Upper lobe of left lung (tissue), 4 donors: ENCODE measurements around the gene CA9.

Experiments used
- POLR2A ChIP-seq, 4 donors: fragments of 450-650 bp; IDR thresholded peaks; one replicate each; pipeline ENCODE4 v1.5.1; 2016 to 2017; ENCODE audit warnings: antibody characterized with exemption in 4 of 4, mild to moderate bottlenecking in 2 of 4
- POLR2AphosphoS5 ChIP-seq, 2 donors: sonication (generic); formaldehyde crosslinking; IDR thresholded peaks; one replicate each; pipeline ENCODE4 v1.5.1; 2017; ENCODE audit warnings: antibody characterized with exemption in 2 of 2

GRCh38 chr9:35705372-35705771 is 31.6 kb downstream of the CA9 start:
- TF ChIP-seq POLR2A (IDR thresholded peaks at IDR 0.05): no peak
- TF ChIP-seq POLR2AphosphoS5 (IDR thresholded peaks at IDR 0.05): no peak
